ENCODE data around the gene FSHR. TPM values are rescaled to one million over a fixed set of nuclear protein-coding genes. Genes with fewer than 3 reads are reported as not detected.

FSHR gene
- total RNA-seq, 1 donor from 2014 or later = not detected

GRCh38 chr2:48984922-48985321 lies 169.4 kb downstream of the FSHR start:
- TF ChIP-seq CTCF (IDR thresholded peaks at IDR 0.05) = no peak
- Mint-ChIP-seq H3K4me3 (ENCODE audit: unreplicated experiment) (no peak overlapping the region), H3K27ac (ENCODE audit: unreplicated experiment) (no peak overlapping the region), H3K27me3 (ENCODE audit: low read depth) (peaks cover 20% of the 10 kb centered on the region), H3K4me1 (ENCODE audit: low read depth) (no peaks in the 10 kb centered on the region), H3K9me3 (ENCODE audit: low read depth) (no peaks in the 10 kb centered on the region), H3K36me3 (ENCODE audit: low read depth) (no peaks in the 10 kb centered on the region)
- DNase-seq (ENCODE audit: low spot score) = no peak

- no peaks in the 10 kb centered on the region for H3K9me3 Mint-ChIP-seq (ENCODE audit: low read depth)
- DNase-seq (ENCODE audit: low spot score) = no peak
- H3K4me1 Mint-ChIP-seq (ENCODE audit: low read depth) = no peaks in the 10 kb centered on the region
- no peak for TF ChIP-seq CTCF (IDR thresholded peaks at IDR 0.05)
- no peaks in the 10 kb centered on the region for H3K36me3 Mint-ChIP-seq (ENCODE audit: low read depth)
- H3K27ac Mint-ChIP-seq (ENCODE audit: unreplicated experiment) = no peak overlapping the region
- H3K4me3 Mint-ChIP-seq (ENCODE audit: unreplicated experiment) = no peak overlapping the region
- H3K27me3 Mint-ChIP-seq (ENCODE audit: low read depth) = peaks cover 16% of the 10 kb centered on the region
Observed at GRCh38 chr2:48983551-48983950, 170.8 kb downstream of the FSHR start.

- H3K4me1 Mint-ChIP-seq (ENCODE audit: low read depth) = no peaks in the 10 kb centered on the region
- no peak overlapping the region for H3K4me3 Mint-ChIP-seq (ENCODE audit: unreplicated experiment)
- DNase-seq (ENCODE audit: low spot score) = no peak
- no peaks in the 10 kb centered on the region for H3K36me3 Mint-ChIP-seq (ENCODE audit: low read depth)
- H3K9me3 Mint-ChIP-seq (ENCODE audit: low read depth) = no peaks in the 10 kb centered on the region
- peaks cover 18% of the 10 kb centered on the region for H3K27me3 Mint-ChIP-seq (ENCODE audit: low read depth)
- H3K27ac Mint-ChIP-seq (ENCODE audit: unreplicated experiment) = no peak overlapping the region
- no peak for TF ChIP-seq CTCF (IDR thresholded peaks at IDR 0.05)
Observed at GRCh38 chr2:48982887-48983435, 171.4 kb downstream of the FSHR start.

GRCh38 chr2:48980846-48981245 lies 173.5 kb downstream of the FSHR start:
- H3K4me3 Mint-ChIP-seq (ENCODE audit: unreplicated experiment) = no peak overlapping the region
- H3K27me3 Mint-ChIP-seq (ENCODE audit: low read depth) = peaks cover 20% of the 10 kb centered on the region
- H3K36me3 Mint-ChIP-seq (ENCODE audit: low read depth) = no peaks in the 10 kb centered on the region
- no peak for TF ChIP-seq CTCF (IDR thresholded peaks at IDR 0.05)
- no peaks in the 10 kb centered on the region for H3K4me1 Mint-ChIP-seq (ENCODE audit: low read depth)
- no peaks in the 10 kb centered on the region for H3K9me3 Mint-ChIP-seq (ENCODE audit: low read depth)
- H3K27ac Mint-ChIP-seq (ENCODE audit: unreplicated experiment) = no peak overlapping the region
- DNase-seq (ENCODE audit: low spot score) = no peak

GRCh38 chr2:48979691-48980090 lies 174.6 kb downstream of the FSHR start:
- peaks cover 21% of the 10 kb centered on the region for H3K27me3 Mint-ChIP-seq (ENCODE audit: low read depth)
- no peak for DNase-seq (ENCODE audit: low spot score)
- no peaks in the 10 kb centered on the region for H3K36me3 Mint-ChIP-seq (ENCODE audit: low read depth)
- H3K9me3 Mint-ChIP-seq (ENCODE audit: low read depth) = no peaks in the 10 kb centered on the region
- TF ChIP-seq CTCF (IDR thresholded peaks at IDR 0.05) = no peak
- H3K4me3 Mint-ChIP-seq (ENCODE audit: unreplicated experiment) = no peak overlapping the region
- no peak overlapping the region for H3K27ac Mint-ChIP-seq (ENCODE audit: unreplicated experiment)
- H3K4me1 Mint-ChIP-seq (ENCODE audit: low read depth) = no peaks in the 10 kb centered on the region

All from chondrocyte (in vitro differentiated cells).